BJ (cell line): ENCODE measurements around the gene PLBD2. TPM values are rescaled to one million over a fixed set of nuclear protein-coding genes. Genes with fewer than 3 reads are reported as not detected.

ENCODE experiments used
- CTCF ChIA-PET: fragments of 350-600 bp; formaldehyde crosslinking; extraction: SDS; loops from one replicate; lab custom pipeline; 2021; ENCODE audit warnings: antibody characterized with exemption, inconsistent platforms; lab: Yijun Ruan, JAX
- POLR2A ChIA-PET: fragments of 300-600 bp; sonication (Branson Sonifier 250); formaldehyde crosslinking; extraction: SDS; loops from one replicate; lab custom pipeline; 2021; ENCODE audit warnings: antibody characterized with exemption; lab: Charles Lee
- DNase-seq: peaks from one replicate; pipeline ENCODE4 v3.0.0-alpha.2; 2011; ENCODE audit warnings: low read depth
- H3K27me3 ChIP-seq: 2 replicates; pipeline ENCODE4 v1.6.0; 2011; ENCODE audit warnings: low read length; ENCODE audit not compliant: control insufficient read depth, insufficient read depth
- H3K36me3 ChIP-seq: 2 replicates; pipeline ENCODE4 v1.5.1; 2011; ENCODE audit warnings: low read length; ENCODE audit not compliant: control insufficient read depth, insufficient read depth
- H3K4me3 ChIP-seq: 2 replicates; pipeline ENCODE4 v1.5.1; 2011; ENCODE audit warnings: low read depth, mild to moderate bottlenecking, control low read depth, low read length
- CTCF ChIP-seq: IDR thresholded peaks from 2 replicates; pipeline ENCODE4 v1.5.1; 2011; ENCODE audit warnings: low read depth, mild to moderate bottlenecking, control low read depth, inconsistent platforms, low read length, moderate library complexity; ENCODE audit not compliant: insufficient read depth
- polyA plus RNA-seq: library from polyadenylated mRNA; depleted of rRNA; stranded (reverse); fragments of >200 nt; gene quantifications from 2 replicates; pipeline ENCODE4 v1.2.3, GENCODE V29; 2011

PLBD2 gene
- polyA plus RNA-seq, 1 experiment = 30.9 TPM

GRCh38 chr12:113329791-113330417 lies 28.5 kb upstream of the PLBD2 start:
- DNase-seq = no peak
- H3K4me3 ChIP-seq = no peak overlapping the region
- CTCF ChIA-PET = no interaction called here
- peaks cover 5% of the 10 kb centered on the region for H3K36me3 ChIP-seq
- POLR2A ChIA-PET = no interaction called here
- TF ChIP-seq CTCF = no peak
- no peaks in the 10 kb centered on the region for H3K27me3 ChIP-seq

- Histone ChIP-seq H3K4me3 (no peak overlapping the region), H3K36me3 (peaks cover 5% of the 10 kb centered on the region), H3K27me3 (no peaks in the 10 kb centered on the region)
- ChIA-PET CTCF (no interaction called here), POLR2A (no interaction called here)
- DNase-seq = no peak
- no peak for TF ChIP-seq CTCF
These were observed 27.9 kb upstream of the PLBD2 start for GRCh38 chr12:113330505-113330904.

GRCh38 chr12:113332688-113333417 lies 25.5 kb upstream of the PLBD2 start:
- POLR2A ChIA-PET = no interaction called here
- no peak overlapping the region for H3K4me3 ChIP-seq

GRCh38 chr12:113333418-113333750 lies 25.0 kb upstream of the PLBD2 start:
- ChIA-PET CTCF (interaction anchor here (0.8 to 1.0 kb wide), 2 partner anchors 92 to 111 kb away, joined by 3 read pairs; no protein-coding TSS in a partner anchor), POLR2A (no interaction called here)
- peaks cover 4% of the 10 kb centered on the region for H3K36me3 ChIP-seq
- no peak overlapping the region for H3K4me3 ChIP-seq
- no peaks in the 10 kb centered on the region for H3K27me3 ChIP-seq
- TF ChIP-seq CTCF = no peak
- DNase-seq = no peak

More at GRCh38 chr12:113332688-113333417, 25.5 kb upstream of the PLBD2 start:
- Histone ChIP-seq H3K36me3 (peaks cover 5% of the 10 kb centered on the region), H3K27me3 (no peaks in the 10 kb centered on the region)
- DNase-seq = no peak
- TF ChIP-seq CTCF = no peak
- CTCF ChIA-PET = interaction anchor here (0.8 to 1.0 kb wide), 2 partner anchors 92 to 112 kb away, joined by 3 read pairs; no protein-coding TSS in a partner anchor

- H3K4me3 ChIP-seq = peak overlapping the region; percentile 47
- ChIA-PET POLR2A (interaction anchor here (1.0 kb wide), 1 partner anchor 23 kb away, joined by 10 read pairs; no protein-coding TSS in a partner anchor), CTCF (interaction anchor here (0.8 to 1.0 kb wide), 3 partner anchors 24 to 110 kb away, joined by 3 read pairs; partner anchors contain the start of gene PLBD2)
- DNase-seq = no peak
- peaks cover 3% of the 10 kb centered on the region for H3K36me3 ChIP-seq
- no peaks in the 10 kb centered on the region for H3K27me3 ChIP-seq
- no peak for TF ChIP-seq CTCF
These were observed 24.3 kb upstream of the PLBD2 start for GRCh38 chr12:113333877-113334785.
